ENCODE results near the gene NRCAM.
"Not testable (repeated sequence)": the region's sequence is repeated elsewhere in the genome, so short reads cannot be mapped to it uniquely, and the experiment has no call there.

The NRCAM gene

GRCh38 chr7:108395426-108395825 is 60.8 kb downstream of the NRCAM start:
- DNase-seq: no peak

DNA sequence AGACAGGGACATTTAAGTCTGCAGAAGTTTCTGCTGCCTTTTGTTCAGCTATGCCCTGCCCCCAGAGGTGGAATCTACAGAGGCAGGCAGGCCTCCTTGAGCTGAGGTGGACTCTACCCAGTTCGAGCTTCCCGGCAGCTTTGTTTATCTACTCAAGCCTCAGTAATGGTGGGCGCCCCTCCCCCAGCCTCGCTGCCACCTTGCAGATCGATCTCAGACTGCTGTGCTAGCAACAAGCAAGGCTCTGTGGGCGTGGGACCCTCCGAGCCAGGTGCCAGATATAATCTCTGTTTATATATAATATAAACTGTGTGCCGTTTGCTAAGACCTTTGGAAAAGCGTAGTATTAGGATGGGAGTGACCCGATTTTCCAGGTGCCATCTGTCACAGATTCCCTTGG is 63.1 kb downstream of the NRCAM start:
- DNase-seq: not testable (repeated sequence)

DNA sequence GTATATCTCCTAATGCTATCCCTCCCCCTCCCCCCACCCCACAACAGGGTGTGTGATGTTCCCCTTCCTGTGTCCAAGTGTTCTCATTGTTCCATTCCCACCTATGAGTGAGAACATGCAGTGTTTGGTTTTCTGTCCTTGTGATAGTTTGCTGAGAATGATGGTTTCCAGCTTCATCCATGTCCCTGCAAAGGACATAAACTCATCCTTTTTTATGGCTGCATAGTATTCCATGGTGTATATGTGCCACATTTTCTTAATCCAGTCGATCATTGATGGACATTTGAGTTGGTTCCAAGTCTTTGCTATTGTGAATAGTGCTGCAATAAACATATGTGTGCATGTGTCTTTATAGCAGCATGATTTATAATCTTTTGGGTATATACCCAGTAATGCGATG is 68.5 kb downstream of the NRCAM start:
- not testable (repeated sequence) for DNase-seq

- no peak for DNase-seq
Observed at GRCh38 chr7:108385834-108386422, 70.3 kb downstream of the NRCAM start.

DNA sequence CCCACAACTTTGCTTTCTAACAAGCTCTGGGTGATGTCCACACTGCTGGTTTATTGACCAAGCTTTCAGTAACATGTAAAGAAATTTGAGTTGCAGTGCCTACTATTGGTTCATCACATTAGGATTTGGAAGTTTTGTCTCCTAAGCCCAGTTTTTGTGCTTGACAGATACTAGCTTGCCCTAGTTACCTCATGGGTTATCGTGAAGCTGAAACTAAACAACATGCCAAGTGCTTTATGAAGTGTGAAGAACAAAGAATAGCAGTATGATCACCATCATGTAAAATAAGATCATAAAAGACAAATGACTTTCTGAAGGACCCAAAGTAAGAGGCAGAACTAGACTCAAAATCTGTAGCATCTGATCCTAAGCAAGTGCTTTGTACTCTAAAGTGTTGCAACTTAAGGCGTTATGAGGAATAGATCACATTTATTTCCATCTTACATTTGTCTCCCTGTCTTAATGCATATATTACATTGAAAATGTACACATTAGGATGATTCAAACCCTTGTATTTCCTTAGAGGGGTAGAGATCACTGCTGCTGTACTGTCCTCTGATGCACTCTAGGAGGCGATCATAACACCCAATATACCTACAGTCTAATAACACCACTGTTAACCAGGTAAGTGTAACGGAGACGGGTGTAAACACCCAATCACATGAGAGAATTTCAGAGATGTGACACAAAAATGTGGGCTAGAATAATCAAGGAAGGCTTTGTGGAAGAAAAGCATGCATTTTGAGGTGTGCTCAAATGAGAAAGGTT is 71.3 kb downstream of the NRCAM start:
- no peak for DNase-seq

DNA sequence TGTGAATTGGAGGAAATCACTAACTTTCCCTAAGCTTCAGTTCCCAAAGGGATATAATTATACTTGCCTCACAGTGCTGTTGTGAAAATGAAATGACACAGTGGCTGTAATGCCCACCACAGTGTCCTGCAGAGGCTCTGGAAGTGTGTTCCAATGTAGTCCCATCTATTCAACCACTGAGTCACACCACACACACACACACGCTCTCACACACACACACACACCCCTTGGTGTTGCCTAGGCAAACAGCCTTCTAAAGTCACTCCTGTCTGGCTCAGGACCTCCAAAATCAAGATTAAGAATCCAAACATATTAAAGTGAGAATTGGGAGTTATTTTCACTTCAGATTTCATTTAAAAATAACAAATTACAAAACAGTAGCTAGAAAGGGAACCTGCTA is 73.3 kb downstream of the NRCAM start:
- no peak for DNase-seq

GRCh38 chr7:108380517-108380916 is 75.7 kb downstream of the NRCAM start:
- no peak for DNase-seq

DNA sequence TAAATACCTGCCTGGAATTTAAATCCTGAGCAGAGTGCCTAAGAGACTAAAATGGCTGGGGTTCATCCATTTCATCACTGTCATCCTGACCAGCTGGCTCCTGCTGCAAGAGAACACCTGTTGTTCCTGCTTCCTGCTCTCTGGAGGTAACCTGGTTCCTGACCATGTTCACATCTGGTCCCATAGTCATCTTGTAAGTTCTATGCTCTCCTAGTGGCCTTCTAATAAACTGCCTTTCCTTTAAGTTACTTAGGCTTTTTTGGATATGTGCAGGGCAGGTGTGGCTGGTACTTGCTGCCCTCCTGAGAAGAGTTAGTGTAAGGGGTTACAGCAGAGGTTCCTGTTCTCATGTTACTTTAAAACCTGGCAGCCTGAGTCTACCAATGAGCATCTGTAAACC is 80.0 kb downstream of the NRCAM start:
- no peak for DNase-seq

DNA sequence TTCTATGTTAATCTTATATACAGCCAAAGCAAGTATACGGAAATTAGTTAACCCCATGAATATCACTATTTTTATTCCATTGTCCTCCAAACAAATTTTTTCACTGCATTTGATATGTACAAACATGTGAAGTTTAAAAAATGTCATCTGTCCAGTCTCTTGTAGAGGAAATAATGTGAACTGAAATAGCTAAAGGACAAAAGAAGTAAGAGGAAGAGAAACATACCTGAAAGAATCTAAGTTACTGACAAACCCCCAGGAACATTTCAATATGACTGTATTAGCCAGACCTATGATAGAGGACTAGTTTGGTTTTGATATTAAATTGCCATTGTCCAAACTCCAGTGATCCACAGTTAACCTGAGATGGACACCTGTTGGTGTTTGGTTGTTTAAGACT is 80.6 kb downstream of the NRCAM start:
- no peak for DNase-seq

DNA sequence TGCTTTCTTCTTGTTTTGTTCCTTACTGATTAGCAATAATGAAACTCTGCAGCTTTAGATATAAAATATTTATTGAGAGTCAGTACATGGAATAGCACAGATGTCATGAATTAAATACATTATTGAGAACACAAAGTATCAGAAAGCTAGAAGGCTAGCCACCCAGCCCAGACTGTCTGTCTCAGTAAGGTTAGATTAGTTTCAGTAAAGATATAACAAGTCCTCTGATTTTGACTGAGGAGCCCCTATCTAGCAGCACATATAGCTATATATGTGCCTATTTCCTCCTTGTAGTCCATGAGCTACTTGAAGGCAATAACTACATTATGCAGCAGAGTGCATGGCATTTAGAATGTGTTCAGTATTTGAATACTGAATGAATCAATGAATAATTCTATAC is 81.3 kb downstream of the NRCAM start:
- DNase-seq: no peak

GRCh38 chr7:108372618-108373017 is 83.6 kb downstream of the NRCAM start:
- DNase-seq: no peak

DNA sequence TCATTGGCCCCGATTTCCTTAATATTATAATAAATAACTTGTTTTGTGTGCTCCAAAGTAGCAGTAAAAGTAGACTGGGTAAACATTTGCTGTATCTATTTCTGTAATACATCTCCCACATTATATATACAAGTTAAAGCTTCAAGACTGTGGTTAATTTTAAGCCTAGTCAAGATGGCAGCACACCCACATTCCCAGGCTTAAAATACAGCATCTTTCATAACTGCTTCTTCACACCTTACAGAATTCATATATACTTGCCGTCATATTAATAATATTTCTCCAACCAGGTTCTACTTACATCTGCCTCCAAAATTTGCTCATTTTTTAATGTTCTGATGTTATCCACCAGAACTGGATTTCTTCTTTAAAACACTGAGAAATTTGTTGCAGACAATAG is 85.6 kb downstream of the NRCAM start:
- DNase-seq: no peak

- no peak for DNase-seq
Observed at GRCh38 chr7:108368466-108368865, 87.8 kb downstream of the NRCAM start.

- no peak for DNase-seq
Observed at GRCh38 chr7:108367946-108368345, 88.3 kb downstream of the NRCAM start.

- no peak for DNase-seq
Observed at GRCh38 chr7:108367314-108367713, 88.9 kb downstream of the NRCAM start.

DNA sequence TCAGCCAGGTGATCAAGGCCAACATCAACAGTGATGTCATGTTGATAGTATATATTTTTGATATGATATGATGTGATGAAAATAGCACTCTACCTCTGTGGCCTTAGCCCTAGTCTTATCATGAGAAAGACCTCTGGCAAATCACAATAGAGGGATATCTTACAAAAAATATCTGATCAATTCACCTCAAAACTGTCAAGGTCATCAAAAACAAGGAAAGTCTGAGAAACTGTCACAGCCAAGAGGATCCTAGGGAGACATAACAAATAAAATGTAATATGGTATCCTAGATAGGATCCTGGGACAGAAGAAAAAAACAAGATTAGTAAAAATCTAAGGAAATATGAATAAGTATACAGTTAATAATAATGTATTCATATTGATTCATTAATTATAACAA is 92.6 kb downstream of the NRCAM start:
- DNase-seq: no peak

GRCh38 chr7:108360058-108360800 is 96.0 kb downstream of the NRCAM start:
- DNase-seq: no peak

DNA sequence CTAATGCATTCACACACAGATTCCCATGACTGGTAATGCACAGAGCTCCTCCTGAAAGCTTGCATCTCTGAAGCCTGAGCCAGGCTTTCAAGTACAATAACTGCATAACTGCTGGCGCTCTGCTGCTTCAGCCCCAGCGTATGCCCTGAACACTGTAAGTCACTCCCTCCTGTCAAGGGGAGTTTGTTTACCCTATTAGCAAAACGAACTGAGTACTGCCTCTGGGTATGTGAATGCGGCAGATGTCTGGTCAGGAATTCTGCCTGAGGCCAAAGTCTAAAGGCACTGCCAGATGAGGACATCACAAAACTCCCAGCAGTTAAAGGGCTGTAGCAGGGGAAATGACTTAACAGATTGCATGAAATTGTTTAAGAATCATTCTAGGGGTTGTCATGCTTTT is 97.7 kb downstream of the NRCAM start:
- DNase-seq: peak; percentile 30

GRCh38 chr7:108351729-108352131 is 104.5 kb downstream of the NRCAM start:
- no peak for DNase-seq

DNA sequence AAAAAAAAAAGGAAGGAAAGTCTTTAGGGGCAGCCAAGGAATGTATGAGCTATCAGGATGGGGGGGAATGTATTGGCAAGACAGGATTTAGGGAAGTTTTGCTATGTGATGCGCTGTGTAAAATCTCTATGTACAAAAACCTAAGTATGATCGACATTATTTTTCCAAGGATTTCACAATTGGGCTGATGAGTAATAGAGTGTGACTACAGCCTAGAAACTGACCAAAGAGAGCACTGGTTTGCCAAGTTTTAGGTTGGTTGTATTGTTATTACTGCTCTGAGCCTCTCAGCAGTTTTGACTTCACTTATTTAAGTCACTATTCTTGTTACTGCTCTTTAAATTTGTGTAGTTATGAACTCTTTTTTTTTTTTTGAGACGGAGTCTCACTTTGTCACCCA is 107.3 kb downstream of the NRCAM start:
- DNase-seq: peak; percentile 59

- peak; percentile 68 for DNase-seq
Observed at GRCh38 chr7:108347616-108348015, 108.6 kb downstream of the NRCAM start.

DNA sequence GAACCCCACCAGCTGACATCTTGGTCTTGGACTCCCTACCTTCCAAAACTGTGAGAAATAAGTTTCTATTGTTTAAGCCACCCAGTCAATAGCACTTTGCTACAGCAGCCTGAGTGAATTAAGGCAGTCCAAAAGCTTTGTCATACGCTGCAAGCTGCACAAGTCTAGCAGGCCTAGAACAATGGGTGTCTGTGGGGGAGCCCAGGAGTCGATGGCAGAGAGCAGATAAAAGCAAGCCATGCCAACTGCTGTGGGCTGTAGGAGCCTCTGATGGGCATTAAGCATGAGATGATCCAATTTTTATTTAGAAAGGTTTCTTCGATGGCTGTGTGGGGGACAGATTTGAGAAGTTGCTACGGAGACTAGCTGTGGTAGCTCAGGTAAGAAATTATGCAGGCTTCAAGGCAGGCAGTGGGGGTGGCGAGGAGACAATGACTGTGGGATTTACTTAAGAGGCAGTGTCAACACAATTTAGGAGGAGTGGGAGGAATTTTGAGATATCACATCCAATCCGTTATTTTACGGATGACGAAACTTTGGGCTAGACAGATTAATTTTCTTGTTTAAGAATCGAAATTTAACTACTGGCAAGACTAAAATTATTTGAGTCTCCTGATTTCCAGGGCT is 110.4 kb downstream of the NRCAM start:
- DNase-seq: no peak

- no peak for DNase-seq
Observed at GRCh38 chr7:108340856-108341411, 115.3 kb downstream of the NRCAM start.
